Type B pancreatic cell (in vitro differentiated cells): Measurements from ENCODE around the gene TMEM184B. TPM values are rescaled to one million over a fixed set of nuclear protein-coding genes. Genes with fewer than 3 reads are reported as not detected.

Experiments
- DNase-seq: peaks from one replicate; pipeline ENCODE4 v3.0.0; 2021; ENCODE audit warnings: mixed read lengths; ENCODE audit not compliant: unreplicated experiment; ENCODE audit errors: extremely low spot score
- H3K27ac Mint-ChIP-seq: 2 replicates; pipeline ENCODE4 v1.8.0; 2021; ENCODE audit warnings: mild to moderate bottlenecking, mixed read lengths
- H3K27me3 Mint-ChIP-seq: 2 replicates; pipeline ENCODE4 v1.8.0; 2021; ENCODE audit warnings: mixed read lengths
- H3K36me3 Mint-ChIP-seq: 2 replicates; pipeline ENCODE4 v1.8.0; 2021; ENCODE audit warnings: mixed read lengths
- H3K4me1 Mint-ChIP-seq: one replicate; pipeline ENCODE4 v1.8.0; 2021; ENCODE audit warnings: mixed read lengths; ENCODE audit not compliant: unreplicated experiment
- H3K4me3 Mint-ChIP-seq: 2 replicates; pipeline ENCODE4 v1.8.0; 2021; ENCODE audit warnings: mild to moderate bottlenecking, mixed read lengths
- H3K9me3 Mint-ChIP-seq: 2 replicates; pipeline ENCODE4 v1.8.0; 2021; ENCODE audit warnings: mixed read lengths
- CTCF ChIP-seq: fragments of 200-600 bp; sonication (generic); conservative IDR thresholded peaks from 2 replicates; pipeline ENCODE4 v1.5.0; 2021; ENCODE audit warnings: antibody characterized with exemption, mild to moderate bottlenecking
- total RNA-seq: library from RNA; stranded (reverse); gene quantifications from 2 replicates; pipeline ENCODE4 v1.2.1, GENCODE V29; 2021; ENCODE audit warnings: low replicate concordance

Gene TMEM184B
- total RNA-seq, 1 donor from 2014 or later: 66.7 TPM

- Mint-ChIP-seq H3K36me3 (peaks cover 11% of the 10 kb centered on the region), H3K9me3 (no peaks in the 10 kb centered on the region), H3K27me3 (no peaks in the 10 kb centered on the region), H3K4me1 (peaks cover 43% of the 10 kb centered on the region), H3K27ac (peak overlapping the region; percentile 71), H3K4me3 (no peak overlapping the region)
- TF ChIP-seq CTCF: no peak
- no peak for DNase-seq
Observed at GRCh38 chr22:38309614-38310517, 37.1 kb upstream of the TMEM184B start.

- H3K4me1 Mint-ChIP-seq: peaks cover 40% of the 10 kb centered on the region
- H3K27me3 Mint-ChIP-seq: no peaks in the 10 kb centered on the region
- TF ChIP-seq CTCF: no peak
- peaks cover 11% of the 10 kb centered on the region for H3K36me3 Mint-ChIP-seq
- no peak overlapping the region for H3K4me3 Mint-ChIP-seq
- DNase-seq: no peak
- H3K9me3 Mint-ChIP-seq: no peaks in the 10 kb centered on the region
- H3K27ac Mint-ChIP-seq: peak overlapping the region; percentile 70
Observed at GRCh38 chr22:38308791-38309498, 36.1 kb upstream of the TMEM184B start.

DNA sequence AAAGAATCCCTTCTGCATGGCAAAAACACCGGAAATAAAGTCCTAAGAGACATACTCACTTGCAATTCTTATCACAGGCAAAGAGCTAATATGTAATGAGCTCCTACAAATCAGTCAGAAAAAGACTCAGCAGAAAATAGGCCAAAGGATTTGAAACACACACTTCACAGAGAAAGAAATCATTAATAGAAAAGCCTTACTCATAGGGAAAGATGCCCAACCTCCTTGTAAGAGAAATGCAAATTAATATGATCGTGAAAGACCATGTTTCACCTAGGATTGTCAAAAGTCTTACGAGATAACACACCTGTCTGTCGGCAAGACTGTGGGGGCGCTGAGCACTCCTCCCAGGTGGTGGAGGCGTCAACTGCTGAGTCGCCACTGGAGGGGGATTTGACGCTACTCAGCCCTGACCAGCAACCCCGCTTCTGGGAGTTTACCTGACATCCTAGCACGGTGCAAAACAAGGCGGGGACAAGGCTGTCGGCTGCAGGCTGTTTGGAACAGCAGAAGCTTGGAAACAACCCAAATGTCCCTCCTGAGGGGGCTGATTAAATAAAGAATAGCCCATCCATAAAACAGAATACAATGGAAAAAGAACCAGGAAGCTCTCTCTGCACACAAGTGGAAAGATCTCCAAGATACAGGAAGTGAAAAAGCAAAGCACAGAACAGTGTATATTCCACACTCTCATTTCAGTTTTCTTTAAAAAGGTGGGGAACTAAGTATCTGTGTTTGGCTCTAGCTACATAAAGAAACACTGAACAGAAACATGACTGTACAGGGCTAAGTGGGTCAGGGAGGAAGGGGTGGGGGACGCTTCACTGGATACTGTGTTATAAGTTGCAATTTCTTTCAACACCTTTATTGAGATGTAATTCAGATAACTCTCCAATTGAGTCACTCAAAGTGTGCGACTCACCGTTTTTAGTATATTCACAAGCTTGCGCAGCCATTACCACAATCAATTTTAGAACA lies 33.0 kb upstream of the TMEM184B start:
- H3K4me1 Mint-ChIP-seq: peaks cover 30% of the 10 kb centered on the region
- no peaks in the 10 kb centered on the region for H3K27me3 Mint-ChIP-seq
- TF ChIP-seq CTCF: no peak
- DNase-seq: no peak
- H3K36me3 Mint-ChIP-seq: peaks cover 12% of the 10 kb centered on the region
- peak overlapping the region; percentile 79 for H3K27ac Mint-ChIP-seq
- H3K4me3 Mint-ChIP-seq: peak overlapping the region; percentile 16
- H3K9me3 Mint-ChIP-seq: no peaks in the 10 kb centered on the region

DNA sequence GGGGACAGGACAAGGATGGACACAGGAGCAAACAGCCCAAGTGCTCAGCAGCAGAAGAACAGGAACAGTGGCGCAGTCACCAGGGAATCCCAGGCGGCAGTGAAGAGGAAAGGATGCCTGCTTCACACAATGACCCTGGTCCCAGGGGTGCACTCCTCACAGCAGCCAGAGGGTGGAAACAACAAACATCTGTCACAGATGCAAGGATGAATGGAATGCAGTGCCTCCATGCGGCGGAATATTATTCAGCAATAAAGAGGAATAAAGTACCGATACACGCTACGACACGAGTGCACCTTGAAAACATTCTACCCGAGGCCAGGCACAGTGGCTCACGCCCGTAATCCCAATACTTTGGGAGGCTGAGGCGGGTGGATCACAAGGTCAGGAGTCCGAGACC lies 31.7 kb upstream of the TMEM184B start:
- peaks cover 19% of the 10 kb centered on the region for H3K36me3 Mint-ChIP-seq
- TF ChIP-seq CTCF: no peak
- H3K4me1 Mint-ChIP-seq: peaks cover 29% of the 10 kb centered on the region
- no peak for DNase-seq
- H3K4me3 Mint-ChIP-seq: no peak overlapping the region
- H3K27ac Mint-ChIP-seq: peak overlapping the region; percentile 79
- H3K27me3 Mint-ChIP-seq: no peaks in the 10 kb centered on the region
- no peaks in the 10 kb centered on the region for H3K9me3 Mint-ChIP-seq

DNA sequence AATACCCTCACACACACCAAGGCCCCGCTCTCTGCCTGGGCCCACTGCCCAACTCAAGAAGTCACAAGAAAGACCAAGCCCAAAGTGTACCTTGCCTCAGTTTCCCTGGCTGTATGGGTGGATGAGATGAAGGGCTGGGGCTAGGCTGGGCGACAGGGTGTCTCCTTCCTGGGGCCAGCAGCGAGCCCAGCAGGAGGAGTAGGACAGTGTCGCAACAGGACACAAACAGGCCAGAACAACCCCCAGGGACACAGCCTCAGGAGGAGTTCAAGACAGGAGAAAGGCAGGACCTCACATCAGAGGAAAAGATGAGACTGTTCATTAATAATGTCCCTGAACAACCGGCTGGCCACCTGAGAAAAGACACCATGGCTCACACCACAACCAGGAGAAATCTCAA lies 31.2 kb upstream of the TMEM184B start:
- DNase-seq: no peak
- no peak for TF ChIP-seq CTCF
- H3K9me3 Mint-ChIP-seq: no peaks in the 10 kb centered on the region
- no peaks in the 10 kb centered on the region for H3K27me3 Mint-ChIP-seq
- no peak overlapping the region for H3K4me3 Mint-ChIP-seq
- peaks cover 21% of the 10 kb centered on the region for H3K36me3 Mint-ChIP-seq
- H3K27ac Mint-ChIP-seq: peak overlapping the region; percentile 79
- peaks cover 29% of the 10 kb centered on the region for H3K4me1 Mint-ChIP-seq
